HCT116 (cell line): ENCODE results near the gene CYB561A3.
"Not testable (repeated sequence)": the region's sequence is repeated elsewhere in the genome, so short reads cannot be mapped to it uniquely, and the experiment has no call there.

Experiments
- CEBPB ChIP-seq: IDR thresholded peaks from 2 replicates; pipeline ENCODE4 v1.6.1; 2012; ENCODE audit warnings: low read depth
- CTCF ChIP-seq, 3 experiments: fragments of 200-600 bp in 1 of 3; sonication (generic) in 1 of 3; IDR thresholded peaks in 2 of 3; conservative IDR thresholded peaks in 1 of 3; 2 replicates each; pipeline ENCODE4 v1.5.1; 2012 to 2017; ENCODE audit warnings: low read depth in 2 of 3, low read length in 2 of 3, antibody characterized with exemption in 1 of 3, borderline replicate concordance in 1 of 3, control low read depth in 1 of 3, mild to moderate bottlenecking in 1 of 3, mixed read lengths in 1 of 3, mixed run types in 1 of 3, moderate library complexity in 1 of 3; ENCODE audit not compliant: insufficient read depth in 1 of 3
- POLR2AphosphoS5 ChIP-seq: IDR thresholded peaks from 2 replicates; pipeline ENCODE4 v1.6.1; 2011; ENCODE audit warnings: mild to moderate bottlenecking, low read depth, low read length, moderate library complexity
- SIN3A ChIP-seq: IDR thresholded peaks from 2 replicates; pipeline ENCODE4 v1.6.1; 2012; ENCODE audit warnings: low read depth

- not testable (repeated sequence) for TF ChIP-seq CEBPB; CTCF (IDR thresholded peaks at IDR 0.05 in 2 of 3, conservative IDR thresholded peaks at IDR 0.05 in 1 of 3; ENCODE audit: borderline replicate concordance in 1 of 3, insufficient read depth in 1 of 3, low read depth in 2 of 3, low read length in 2 of 3); POLR2AphosphoS5; SIN3A
Observed at GRCh38 chr11:61383859-61384258, 22.2 kb upstream of the CYB561A3 start.
